Lung (tissue), 12 donors: Measurements from ENCODE around the gene STAB2. TPM values are rescaled to one million over a fixed set of nuclear protein-coding genes. Genes with fewer than 3 reads are reported as not detected.

Experiments
- ATAC-seq: fragments of 200-7000 bp; cut with Tn5 transposase; one replicate; pipeline ENCODE4 v1.9.1; 2020; ENCODE audit warnings: moderate number of reproducible peaks; ENCODE audit not compliant: insufficient read depth, low FRiP score
- DNase-seq, 3 donors: peaks; one replicate each; pipeline ENCODE4 v3.0.0-alpha.2; 2013 to 2017
- H3K27ac ChIP-seq, 2 donors: one replicate each; pipeline ENCODE4 v1.5.1; 2013; ENCODE audit warnings: mild to moderate bottlenecking in 2 of 2, moderate library complexity in 2 of 2, control low read depth in 1 of 2, inconsistent platforms in 1 of 2, low read depth in 1 of 2, low read length in 1 of 2
- H3K27me3 ChIP-seq, 3 donors: one replicate each; pipeline ENCODE4 v1.5.1; 2013; ENCODE audit warnings: low read length in 2 of 3; ENCODE audit not compliant: control insufficient read depth in 3 of 3, insufficient read depth in 3 of 3
- H3K36me3 ChIP-seq, 4 donors: one replicate each; pipeline ENCODE4 v1.5.1; 2013; ENCODE audit warnings: low read length in 4 of 4, mild to moderate bottlenecking in 1 of 4, moderate library complexity in 1 of 4; ENCODE audit not compliant: control insufficient read depth in 4 of 4, insufficient read depth in 4 of 4
- H3K4me1 ChIP-seq, 5 donors: one replicate each; pipeline ENCODE4 v1.5.1; 2013; ENCODE audit warnings: low read length in 5 of 5, mild to moderate bottlenecking in 2 of 5, moderate library complexity in 1 of 5; ENCODE audit not compliant: control insufficient read depth in 5 of 5, insufficient read depth in 5 of 5
- H3K4me3 ChIP-seq: one replicate; pipeline ENCODE4 v1.5.1; 2013; ENCODE audit warnings: mild to moderate bottlenecking, control low read depth, moderate library complexity
- H3K9ac ChIP-seq, 2 donors: one replicate each; pipeline ENCODE4 v1.5.1; 2013; ENCODE audit warnings: low read length in 2 of 2, control low read depth in 1 of 2; ENCODE audit not compliant: insufficient read depth in 1 of 2
- H3K9me3 ChIP-seq, 4 donors: one replicate each; pipeline ENCODE4 v1.5.1; 2013; ENCODE audit warnings: low read length in 3 of 4, mild to moderate bottlenecking in 1 of 4, moderate library complexity in 1 of 4; ENCODE audit not compliant: control insufficient read depth in 4 of 4, insufficient read depth in 3 of 4
- WGBS, 2 donors: extraction: QIAGEN DNeasy Blood & Tissue Kit; methylation state at CpG; one replicate each; pipeline ENCODE4 v1.1.7; 2013; 5-methylcytosine and 5-hydroxymethylcytosine counted together
- polyA plus RNA-seq, 2 donors: library from polyadenylated mRNA; stranded (reverse); fragments of 200-250 nt; gene quantifications; one replicate each; pipeline ENCODE4 v1.2.1, GENCODE V29; 2013
- total RNA-seq, 2 donors: library from RNA; depleted of rRNA in 1 of 2; stranded (reverse); fragments of >200 nt in 1 of 2; gene quantifications; one replicate each; pipeline ENCODE4 v1.2.1, GENCODE V29; 2014 to 2021
- TF ChIP-seq, protein P1 (sequence below): IDR thresholded peaks from 2 replicates; pipeline ENCODE4 v1.5.1; 2012; ENCODE audit warnings: mild to moderate bottlenecking; ENCODE audit errors: control extremely low read depth, extremely low read depth
- donor health status: control.
- donor health status: control.
- donor health status: Bipolar disorder and iron deficiency.
- donor health status: healthy.
- donor health status: DM: yes; HTN: yes; CAD: no.

STAB2 gene
- total and polyA plus RNA-seq, 4 donors = 0.06 to 10.0 (median 0.43) TPM

DNA sequence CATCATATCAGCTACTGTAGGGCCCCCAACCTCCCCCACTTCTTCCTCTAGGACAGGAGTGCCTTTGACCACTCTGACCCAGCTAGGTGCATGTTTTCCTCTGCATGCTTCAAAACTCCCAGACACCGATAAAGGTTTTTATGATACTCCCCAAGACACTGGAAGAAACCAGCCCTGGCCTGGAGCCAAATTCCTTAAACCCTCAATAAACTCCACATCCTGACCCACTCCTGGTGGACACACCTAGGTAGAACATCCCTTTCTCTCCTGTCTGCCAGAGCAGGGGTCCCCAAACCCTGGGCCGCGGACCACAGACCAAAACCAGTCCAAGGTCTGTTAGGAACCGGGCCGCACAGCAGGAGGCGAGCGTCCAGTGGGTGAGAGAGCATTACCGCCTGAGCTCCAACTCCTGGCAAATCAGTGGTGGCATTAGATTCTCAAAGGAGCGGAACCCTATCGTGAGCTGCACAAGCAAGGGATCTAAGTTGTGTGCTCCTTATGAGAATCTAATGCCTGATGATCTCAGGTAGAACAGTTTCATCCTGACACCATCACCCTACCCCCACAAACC is 204.4 kb downstream of the STAB2 start:
- peaks cover 0 to 3% (median 0%) of the 10 kb centered on the region in 4 donors for H3K36me3 ChIP-seq
- no peak overlapping the region for H3K9ac ChIP-seq
- 86 to 90% methylated on average over 10 of the region's 10 CpGs for WGBS, 2 donors
- no peak overlapping the region for H3K4me3 ChIP-seq
- H3K27me3 ChIP-seq = no peaks in the 10 kb centered on the region
- TF ChIP-seq, protein P1, sequence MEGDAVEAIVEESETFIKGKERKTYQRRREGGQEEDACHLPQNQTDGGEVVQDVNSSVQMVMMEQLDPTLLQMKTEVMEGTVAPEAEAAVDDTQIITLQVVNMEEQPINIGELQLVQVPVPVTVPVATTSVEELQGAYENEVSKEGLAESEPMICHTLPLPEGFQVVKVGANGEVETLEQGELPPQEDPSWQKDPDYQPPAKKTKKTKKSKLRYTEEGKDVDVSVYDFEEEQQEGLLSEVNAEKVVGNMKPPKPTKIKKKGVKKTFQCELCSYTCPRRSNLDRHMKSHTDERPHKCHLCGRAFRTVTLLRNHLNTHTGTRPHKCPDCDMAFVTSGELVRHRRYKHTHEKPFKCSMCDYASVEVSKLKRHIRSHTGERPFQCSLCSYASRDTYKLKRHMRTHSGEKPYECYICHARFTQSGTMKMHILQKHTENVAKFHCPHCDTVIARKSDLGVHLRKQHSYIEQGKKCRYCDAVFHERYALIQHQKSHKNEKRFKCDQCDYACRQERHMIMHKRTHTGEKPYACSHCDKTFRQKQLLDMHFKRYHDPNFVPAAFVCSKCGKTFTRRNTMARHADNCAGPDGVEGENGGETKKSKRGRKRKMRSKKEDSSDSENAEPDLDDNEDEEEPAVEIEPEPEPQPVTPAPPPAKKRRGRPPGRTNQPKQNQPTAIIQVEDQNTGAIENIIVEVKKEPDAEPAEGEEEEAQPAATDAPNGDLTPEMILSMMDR = no peak
- no peaks in the 10 kb centered on the region for H3K9me3 ChIP-seq
- no peak overlapping the region for H3K27ac ChIP-seq
- DNase-seq (no peak), ATAC-seq (no peak)
- H3K4me1 ChIP-seq = peaks cover 0 to 8% (median 0%) of the 10 kb centered on the region in 5 donors

DNA sequence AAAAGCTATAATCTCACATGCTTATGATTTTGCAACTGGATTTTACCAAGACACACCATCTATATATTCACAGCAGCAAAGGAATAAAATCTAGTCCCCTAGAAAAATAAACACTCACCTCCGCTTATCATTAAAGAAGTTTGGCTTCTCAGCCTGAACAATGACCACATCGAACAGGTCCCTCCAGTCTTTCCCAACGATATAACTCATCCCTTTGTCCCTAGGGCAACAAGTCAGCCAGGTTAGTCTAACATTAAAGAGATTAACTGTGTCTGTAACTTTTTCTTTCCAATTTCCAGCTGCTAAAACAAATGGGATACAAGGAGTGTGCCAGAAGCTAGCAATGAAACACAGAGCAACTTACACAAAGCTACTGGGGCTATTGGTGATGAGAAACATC is 206.0 kb downstream of the STAB2 start:
- Histone ChIP-seq H3K4me1 (peaks cover 0 to 8% (median 0%) of the 10 kb centered on the region in 5 donors), H3K27me3 (no peaks in the 10 kb centered on the region), H3K9me3 (no peaks in the 10 kb centered on the region), H3K27ac (no peak overlapping the region), H3K36me3 (peaks cover 0 to 6% (median 2%) of the 10 kb centered on the region in 4 donors), H3K9ac (no peak overlapping the region), H3K4me3 (no peak overlapping the region)
- DNase-seq (no peak), ATAC-seq (no peak)
- WGBS, 2 donors = 77 to 78% methylated on average over 3 of the region's 3 CpGs
- TF ChIP-seq, protein P1 = no peak

GRCh38 chr12:103793512-103794045 is 206.5 kb downstream of the STAB2 start:
- WGBS, 2 donors = 75 to 87% methylated on average over 9 of the region's 9 CpGs
- Histone ChIP-seq H3K4me1 (peaks cover 0 to 8% (median 0%) of the 10 kb centered on the region in 5 donors), H3K27me3 (no peaks in the 10 kb centered on the region), H3K9me3 (no peaks in the 10 kb centered on the region), H3K9ac (no peak overlapping the region), H3K4me3 (no peak overlapping the region), H3K27ac (no peak overlapping the region), H3K36me3 (peaks cover 0 to 6% (median 2%) of the 10 kb centered on the region in 4 donors)
- DNase-seq (no peak), ATAC-seq (no peak)
- TF ChIP-seq, protein P1 = no peak
